Measurements from ENCODE around the gene CAMK1D.

DNA sequence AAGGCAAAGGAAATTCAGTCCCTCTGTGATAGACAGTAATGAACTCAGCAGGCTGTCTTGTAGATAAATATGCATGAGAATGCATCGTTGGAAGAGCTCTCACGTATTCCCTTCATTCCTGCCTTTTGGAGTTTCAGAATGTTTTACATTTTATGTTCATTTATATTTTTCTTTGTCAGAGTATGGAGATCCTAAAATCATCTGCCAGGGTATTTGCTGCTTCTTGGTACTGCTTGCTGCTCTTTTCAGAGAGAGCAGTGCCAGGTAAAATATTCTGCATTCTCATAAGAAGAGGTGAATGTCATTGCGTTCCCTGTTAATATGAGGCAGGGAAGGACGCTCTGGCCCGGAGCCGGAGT is 362.0 kb downstream of the CAMK1D start:
- TF ChIP-seq GABPA (IDR thresholded peaks at IDR 0.05; ENCODE audit: low read depth), result no peak
- TF ChIP-seq, protein P1, sequence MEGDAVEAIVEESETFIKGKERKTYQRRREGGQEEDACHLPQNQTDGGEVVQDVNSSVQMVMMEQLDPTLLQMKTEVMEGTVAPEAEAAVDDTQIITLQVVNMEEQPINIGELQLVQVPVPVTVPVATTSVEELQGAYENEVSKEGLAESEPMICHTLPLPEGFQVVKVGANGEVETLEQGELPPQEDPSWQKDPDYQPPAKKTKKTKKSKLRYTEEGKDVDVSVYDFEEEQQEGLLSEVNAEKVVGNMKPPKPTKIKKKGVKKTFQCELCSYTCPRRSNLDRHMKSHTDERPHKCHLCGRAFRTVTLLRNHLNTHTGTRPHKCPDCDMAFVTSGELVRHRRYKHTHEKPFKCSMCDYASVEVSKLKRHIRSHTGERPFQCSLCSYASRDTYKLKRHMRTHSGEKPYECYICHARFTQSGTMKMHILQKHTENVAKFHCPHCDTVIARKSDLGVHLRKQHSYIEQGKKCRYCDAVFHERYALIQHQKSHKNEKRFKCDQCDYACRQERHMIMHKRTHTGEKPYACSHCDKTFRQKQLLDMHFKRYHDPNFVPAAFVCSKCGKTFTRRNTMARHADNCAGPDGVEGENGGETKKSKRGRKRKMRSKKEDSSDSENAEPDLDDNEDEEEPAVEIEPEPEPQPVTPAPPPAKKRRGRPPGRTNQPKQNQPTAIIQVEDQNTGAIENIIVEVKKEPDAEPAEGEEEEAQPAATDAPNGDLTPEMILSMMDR (IDR thresholded peaks at IDR 0.05), result no peak
- TF ChIP-seq, protein P2, sequence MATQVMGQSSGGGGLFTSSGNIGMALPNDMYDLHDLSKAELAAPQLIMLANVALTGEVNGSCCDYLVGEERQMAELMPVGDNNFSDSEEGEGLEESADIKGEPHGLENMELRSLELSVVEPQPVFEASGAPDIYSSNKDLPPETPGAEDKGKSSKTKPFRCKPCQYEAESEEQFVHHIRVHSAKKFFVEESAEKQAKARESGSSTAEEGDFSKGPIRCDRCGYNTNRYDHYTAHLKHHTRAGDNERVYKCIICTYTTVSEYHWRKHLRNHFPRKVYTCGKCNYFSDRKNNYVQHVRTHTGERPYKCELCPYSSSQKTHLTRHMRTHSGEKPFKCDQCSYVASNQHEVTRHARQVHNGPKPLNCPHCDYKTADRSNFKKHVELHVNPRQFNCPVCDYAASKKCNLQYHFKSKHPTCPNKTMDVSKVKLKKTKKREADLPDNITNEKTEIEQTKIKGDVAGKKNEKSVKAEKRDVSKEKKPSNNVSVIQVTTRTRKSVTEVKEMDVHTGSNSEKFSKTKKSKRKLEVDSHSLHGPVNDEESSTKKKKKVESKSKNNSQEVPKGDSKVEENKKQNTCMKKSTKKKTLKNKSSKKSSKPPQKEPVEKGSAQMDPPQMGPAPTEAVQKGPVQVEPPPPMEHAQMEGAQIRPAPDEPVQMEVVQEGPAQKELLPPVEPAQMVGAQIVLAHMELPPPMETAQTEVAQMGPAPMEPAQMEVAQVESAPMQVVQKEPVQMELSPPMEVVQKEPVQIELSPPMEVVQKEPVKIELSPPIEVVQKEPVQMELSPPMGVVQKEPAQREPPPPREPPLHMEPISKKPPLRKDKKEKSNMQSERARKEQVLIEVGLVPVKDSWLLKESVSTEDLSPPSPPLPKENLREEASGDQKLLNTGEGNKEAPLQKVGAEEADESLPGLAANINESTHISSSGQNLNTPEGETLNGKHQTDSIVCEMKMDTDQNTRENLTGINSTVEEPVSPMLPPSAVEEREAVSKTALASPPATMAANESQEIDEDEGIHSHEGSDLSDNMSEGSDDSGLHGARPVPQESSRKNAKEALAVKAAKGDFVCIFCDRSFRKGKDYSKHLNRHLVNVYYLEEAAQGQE (IDR thresholded peaks at IDR 0.05; ENCODE audit: low read depth, low read length), result no peak
- TF ChIP-seq POLR2AphosphoS5 (IDR thresholded peaks at IDR 0.05; ENCODE audit: low read depth, low read length), result no peak
- TF ChIP-seq EP300 (IDR thresholded peaks at IDR 0.05; ENCODE audit: borderline replicate concordance in 1 of 2, low read depth in 1 of 2, low read length in 1 of 2), result no peak
- TF ChIP-seq, protein P3, sequence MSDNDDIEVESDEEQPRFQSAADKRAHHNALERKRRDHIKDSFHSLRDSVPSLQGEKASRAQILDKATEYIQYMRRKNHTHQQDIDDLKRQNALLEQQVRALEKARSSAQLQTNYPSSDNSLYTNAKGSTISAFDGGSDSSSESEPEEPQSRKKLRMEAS (IDR thresholded peaks at IDR 0.05; ENCODE audit: low read depth), result no peak
- TF ChIP-seq EZH2phosphoT487 (IDR thresholded peaks at IDR 0.05; ENCODE audit: borderline replicate concordance, low read depth), result no peak
- TF ChIP-seq YY1 (IDR thresholded peaks at IDR 0.05; ENCODE audit: low read depth), result no peak
- no peak for TF ChIP-seq ELF1 (IDR thresholded peaks at IDR 0.05)
- no peak for TF ChIP-seq TAF1 (IDR thresholded peaks at IDR 0.05; ENCODE audit: borderline replicate concordance, low read depth, low read length)
- TF ChIP-seq, protein P4, sequence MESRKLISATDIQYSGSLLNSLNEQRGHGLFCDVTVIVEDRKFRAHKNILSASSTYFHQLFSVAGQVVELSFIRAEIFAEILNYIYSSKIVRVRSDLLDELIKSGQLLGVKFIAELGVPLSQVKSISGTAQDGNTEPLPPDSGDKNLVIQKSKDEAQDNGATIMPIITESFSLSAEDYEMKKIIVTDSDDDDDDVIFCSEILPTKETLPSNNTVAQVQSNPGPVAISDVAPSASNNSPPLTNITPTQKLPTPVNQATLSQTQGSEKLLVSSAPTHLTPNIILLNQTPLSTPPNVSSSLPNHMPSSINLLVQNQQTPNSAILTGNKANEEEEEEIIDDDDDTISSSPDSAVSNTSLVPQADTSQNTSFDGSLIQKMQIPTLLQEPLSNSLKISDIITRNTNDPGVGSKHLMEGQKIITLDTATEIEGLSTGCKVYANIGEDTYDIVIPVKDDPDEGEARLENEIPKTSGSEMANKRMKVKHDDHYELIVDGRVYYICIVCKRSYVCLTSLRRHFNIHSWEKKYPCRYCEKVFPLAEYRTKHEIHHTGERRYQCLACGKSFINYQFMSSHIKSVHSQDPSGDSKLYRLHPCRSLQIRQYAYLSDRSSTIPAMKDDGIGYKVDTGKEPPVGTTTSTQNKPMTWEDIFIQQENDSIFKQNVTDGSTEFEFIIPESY (IDR thresholded peaks at IDR 0.05; ENCODE audit: borderline replicate concordance, low read depth), result no peak

Measured in SK-N-SH (cell line).